DOHH2 (cell line): Measurements from ENCODE around the gene CITED4.

Experiments
- H3F3A ChIP-seq: fragments of 200-600 bp; sonication (generic), shearing (Covaris generic); 2 replicates; pipeline ENCODE4 v1.6.0; 2016; ENCODE audit warnings: antibody characterized with exemption, mild to moderate bottlenecking; ENCODE audit not compliant: control insufficient read depth, insufficient read depth
- H3K27ac ChIP-seq: fragments of 200-600 bp; sonication (generic); 2 replicates; pipeline ENCODE4 v1.5.1; 2014; ENCODE audit warnings: low read depth, mild to moderate bottlenecking, low read length, moderate library complexity
- H3K27me3 ChIP-seq: fragments of 200-600 bp; sonication (generic); 2 replicates; pipeline ENCODE4 v1.6.1; 2014; ENCODE audit warnings: mild to moderate bottlenecking, low read length, mixed read lengths; ENCODE audit not compliant: control insufficient read depth
- H3K36me3 ChIP-seq: fragments of 200-600 bp; sonication (generic); 2 replicates; pipeline ENCODE4 v1.6.1; 2014; ENCODE audit warnings: mild to moderate bottlenecking, low read length, moderate library complexity, mixed read lengths; ENCODE audit not compliant: control insufficient read depth
- H3K4me1 ChIP-seq: fragments of 200-600 bp; sonication (generic); 2 replicates; pipeline ENCODE4 v1.6.1; 2014; ENCODE audit warnings: mild to moderate bottlenecking, low read length, mixed read lengths; ENCODE audit not compliant: control insufficient read depth
- H3K4me2 ChIP-seq: fragments of 200-600 bp; sonication (generic); 2 replicates; pipeline ENCODE4 v1.6.0; 2014; ENCODE audit warnings: mild to moderate bottlenecking, low read length, moderate library complexity
- H3K4me3 ChIP-seq: fragments of 200-600 bp; sonication (generic); 2 replicates; pipeline ENCODE4 v1.5.1; 2014; ENCODE audit warnings: mild to moderate bottlenecking, low read length, mixed read lengths
- H3K79me2 ChIP-seq: fragments of 200-600 bp; sonication (generic); 2 replicates; pipeline ENCODE4 v1.6.1; 2014; ENCODE audit warnings: mild to moderate bottlenecking, low read length, mixed read lengths; ENCODE audit not compliant: control insufficient read depth
- H3K9me2 ChIP-seq: fragments of 200-600 bp; sonication (generic); replicated peaks from 2 replicates; pipeline ENCODE4 v1.6.1; 2014; ENCODE audit warnings: mild to moderate bottlenecking, low read length, mixed read lengths; ENCODE audit not compliant: control insufficient read depth
- H3K9me3 ChIP-seq: fragments of 200-600 bp; sonication (generic); 2 replicates; pipeline ENCODE4 v1.6.1; 2014; ENCODE audit warnings: antibody characterized with exemption, low read length, mixed read lengths; ENCODE audit not compliant: control insufficient read depth, insufficient read depth
- H4K20me1 ChIP-seq: fragments of 200-600 bp; sonication (generic); 2 replicates; pipeline ENCODE4 v1.6.0; 2014; ENCODE audit warnings: low read depth, mild to moderate bottlenecking, antibody characterized with exemption, low read length, moderate library complexity; ENCODE audit not compliant: control insufficient read depth, insufficient read depth
- EZH2phosphoT487 ChIP-seq: fragments of 200-600 bp; sonication (generic); IDR thresholded peaks from 2 replicates; pipeline ENCODE4 v1.6.1; 2017; ENCODE audit warnings: borderline replicate concordance, mild to moderate bottlenecking, antibody characterized with exemption, low read length, moderate library complexity, mixed read lengths
- TF ChIP-seq, protein P1 (sequence below): fragments of 200-600 bp; sonication (generic); IDR thresholded peaks from one replicate; pipeline ENCODE4 v1.5.1; 2014; ENCODE audit warnings: antibody characterized with exemption, mild to moderate bottlenecking, low read depth, low read length; ENCODE audit not compliant: poor library complexity, severe bottlenecking

CITED4 gene

DNA sequence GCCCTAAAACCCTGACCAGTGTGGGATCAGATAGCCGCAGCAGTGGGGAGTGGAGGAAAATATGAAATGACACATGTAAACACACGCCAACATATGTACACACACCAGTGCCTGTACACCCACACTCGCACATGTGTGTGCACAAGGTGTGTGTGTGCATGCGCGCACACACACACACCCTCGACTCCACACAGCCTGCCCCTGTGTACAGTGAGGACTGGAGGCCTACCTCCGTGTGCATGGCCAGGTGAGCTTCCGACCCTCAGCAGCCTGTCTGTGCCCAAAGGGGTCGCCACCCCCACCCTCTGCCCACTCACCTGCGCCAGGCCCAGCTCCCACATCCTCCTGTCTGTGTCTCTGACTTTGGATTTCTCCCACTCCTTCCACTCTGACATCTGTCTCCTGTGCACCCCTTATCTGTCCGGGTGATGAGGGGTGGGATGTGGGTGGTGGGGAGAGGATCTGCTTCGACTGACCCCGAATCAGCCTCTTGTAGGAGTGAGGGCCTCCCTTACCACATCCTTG is 31.7 kb downstream of the CITED4 start:
- H3K9me3 ChIP-seq = no peaks in the 10 kb centered on the region
- H3K27me3 ChIP-seq = no peaks in the 10 kb centered on the region
- no peaks in the 10 kb centered on the region for H3K79me2 ChIP-seq
- H3K27ac ChIP-seq = no peak overlapping the region
- no peaks in the 10 kb centered on the region for H3K36me3 ChIP-seq
- no peaks in the 10 kb centered on the region for H3K9me2 ChIP-seq
- no peaks in the 10 kb centered on the region for H4K20me1 ChIP-seq
- 0 out of 2 replicates have a peak, but pooled peaks cover under 1% of the 10 kb centered on the region for H3K4me1 ChIP-seq
- H3K4me3 ChIP-seq = no peak overlapping the region
- no peaks in the 10 kb centered on the region for H3F3A ChIP-seq
- no peak overlapping the region for H3K4me2 ChIP-seq
- TF ChIP-seq, protein P1, sequence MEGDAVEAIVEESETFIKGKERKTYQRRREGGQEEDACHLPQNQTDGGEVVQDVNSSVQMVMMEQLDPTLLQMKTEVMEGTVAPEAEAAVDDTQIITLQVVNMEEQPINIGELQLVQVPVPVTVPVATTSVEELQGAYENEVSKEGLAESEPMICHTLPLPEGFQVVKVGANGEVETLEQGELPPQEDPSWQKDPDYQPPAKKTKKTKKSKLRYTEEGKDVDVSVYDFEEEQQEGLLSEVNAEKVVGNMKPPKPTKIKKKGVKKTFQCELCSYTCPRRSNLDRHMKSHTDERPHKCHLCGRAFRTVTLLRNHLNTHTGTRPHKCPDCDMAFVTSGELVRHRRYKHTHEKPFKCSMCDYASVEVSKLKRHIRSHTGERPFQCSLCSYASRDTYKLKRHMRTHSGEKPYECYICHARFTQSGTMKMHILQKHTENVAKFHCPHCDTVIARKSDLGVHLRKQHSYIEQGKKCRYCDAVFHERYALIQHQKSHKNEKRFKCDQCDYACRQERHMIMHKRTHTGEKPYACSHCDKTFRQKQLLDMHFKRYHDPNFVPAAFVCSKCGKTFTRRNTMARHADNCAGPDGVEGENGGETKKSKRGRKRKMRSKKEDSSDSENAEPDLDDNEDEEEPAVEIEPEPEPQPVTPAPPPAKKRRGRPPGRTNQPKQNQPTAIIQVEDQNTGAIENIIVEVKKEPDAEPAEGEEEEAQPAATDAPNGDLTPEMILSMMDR = no peak
- no peak for TF ChIP-seq EZH2phosphoT487

DNA sequence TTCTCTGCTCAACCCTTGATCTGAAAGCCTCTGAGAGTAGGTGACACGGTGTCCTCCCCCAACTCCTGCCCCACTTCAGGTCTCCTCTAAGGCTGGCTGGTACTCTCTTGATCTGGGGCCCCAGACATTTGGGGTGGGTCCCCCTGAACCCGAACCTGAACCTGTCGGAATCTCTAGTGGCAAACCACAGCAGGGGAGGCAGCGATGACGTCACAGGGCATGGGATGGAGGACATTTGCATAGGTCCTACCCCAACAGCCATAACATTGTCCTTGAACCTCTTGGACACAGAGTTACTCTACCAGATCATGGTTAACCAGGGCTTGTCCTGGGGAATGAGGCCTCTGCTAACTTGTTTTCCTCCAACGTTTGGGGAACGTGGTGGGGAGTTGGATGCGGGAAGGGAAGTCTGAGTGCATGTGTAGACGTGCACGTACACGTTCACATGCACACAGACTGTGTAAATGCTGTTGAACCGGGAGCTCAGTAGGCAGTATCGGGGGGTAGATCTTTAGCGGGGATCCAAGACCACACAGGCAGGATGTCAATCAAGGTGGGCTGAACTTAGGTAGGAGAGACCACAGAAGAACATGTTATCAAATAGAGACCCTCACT is 32.4 kb downstream of the CITED4 start:
- Histone ChIP-seq H3K9me2 (no peaks in the 10 kb centered on the region), H3K9me3 (no peaks in the 10 kb centered on the region), H3K4me3 (no peak overlapping the region), H4K20me1 (no peaks in the 10 kb centered on the region), H3K27ac (no peak overlapping the region), H3K4me1 (peaks cover 6% of the 10 kb centered on the region; the same call in 1 of the 2 replicates), H3F3A (no peaks in the 10 kb centered on the region), H3K27me3 (no peaks in the 10 kb centered on the region), H3K36me3 (no peaks in the 10 kb centered on the region), H3K79me2 (no peaks in the 10 kb centered on the region), H3K4me2 (no peak overlapping the region)
- no peak for TF ChIP-seq EZH2phosphoT487
- TF ChIP-seq, protein P1 = no peak

DNA sequence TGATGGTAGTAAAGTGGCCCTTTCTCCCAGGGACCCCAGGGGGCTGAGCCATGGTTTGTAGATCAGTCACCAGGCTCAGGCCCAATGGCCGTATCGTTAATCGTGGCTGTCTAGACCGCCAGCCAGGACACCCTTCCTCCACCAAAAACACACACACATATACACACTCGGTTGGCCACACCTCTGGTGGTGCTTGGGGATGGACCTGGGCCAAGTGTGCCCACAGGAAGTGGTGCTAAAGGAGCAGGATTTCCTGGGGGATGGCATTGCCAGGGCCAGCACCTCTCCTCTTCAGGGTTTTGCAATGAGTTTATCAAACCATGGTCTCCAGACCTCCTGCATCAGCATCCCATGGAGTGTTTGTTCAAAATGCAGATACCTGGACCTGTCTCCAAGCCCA is 36.2 kb downstream of the CITED4 start:
- Histone ChIP-seq H3K9me2 (no peaks in the 10 kb centered on the region), H4K20me1 (no peaks in the 10 kb centered on the region), H3K4me2 (no peak overlapping the region), H3K4me1 (peaks cover 6% of the 10 kb centered on the region; the same call in 1 of the 2 replicates), H3K27ac (no peak overlapping the region), H3K27me3 (no peaks in the 10 kb centered on the region), H3K79me2 (no peaks in the 10 kb centered on the region), H3K36me3 (no peaks in the 10 kb centered on the region), H3F3A (no peaks in the 10 kb centered on the region), H3K4me3 (no peak overlapping the region), H3K9me3 (no peaks in the 10 kb centered on the region)
- no peak for TF ChIP-seq EZH2phosphoT487
- TF ChIP-seq, protein P1 = no peak
